ENCODE data around the gene SLC5A6.
"Not testable (repeated sequence)": the region's sequence is repeated elsewhere in the genome, so short reads cannot be mapped to it uniquely, and the experiment has no call there.

DNA sequence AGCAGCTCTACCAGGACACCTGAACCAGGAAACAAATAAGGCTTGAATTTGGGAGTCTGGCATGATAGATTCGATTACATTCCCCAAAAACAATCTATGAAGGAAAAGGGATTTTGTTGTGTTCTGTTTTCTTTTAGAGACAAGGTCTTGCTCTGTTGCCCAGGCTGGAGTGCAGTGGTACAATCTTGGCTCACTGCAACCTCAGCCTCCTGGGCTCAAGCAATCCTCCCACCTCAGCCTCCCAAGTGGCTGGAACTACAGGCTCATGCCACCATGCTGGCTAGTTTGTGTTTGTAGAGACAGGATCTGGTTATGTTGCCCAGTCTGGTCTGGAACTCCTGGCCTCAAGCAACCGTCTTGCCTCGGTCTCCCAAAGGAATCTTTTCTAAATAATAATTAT, 14.0 kb downstream of the SLC5A6 start:
- not testable (repeated sequence) for TF ChIP-seq POLR2A (IDR thresholded peaks at IDR 0.05; ENCODE audit: low read depth, low read length); TAF1 (IDR thresholded peaks at IDR 0.05; ENCODE audit: low read depth, low read length); POLR2AphosphoS5 (IDR thresholded peaks at IDR 0.05; ENCODE audit: low read depth, low read length); SPI1 (IDR thresholded peaks at IDR 0.05; ENCODE audit: low read depth, low read length); POU2F2 (IDR thresholded peaks at IDR 0.05; ENCODE audit: low read depth, low read length); PAX5 (IDR thresholded peaks at IDR 0.05; ENCODE audit: insufficient read depth, low read length, severe bottlenecking)
